ENCODE measurements around the gene PDCD10. TPM values are rescaled to one million over a fixed set of nuclear protein-coding genes. Genes with fewer than 3 reads are reported as not detected.

Gene PDCD10
- total RNA-seq, 1 donor from 2014 or later: 74.6 TPM

- DNase-seq (ENCODE audit: low spot score): no peak
- peaks cover 7% of the 10 kb centered on the region for H3K36me3 Mint-ChIP-seq (ENCODE audit: low read depth, unreplicated experiment)
- H3K4me3 Mint-ChIP-seq (ENCODE audit: unreplicated experiment): no peak overlapping the region
- TF ChIP-seq CTCF (IDR thresholded peaks at IDR 0.05; ENCODE audit: unreplicated experiment): no peak
- peaks cover 9% of the 10 kb centered on the region for H3K4me1 Mint-ChIP-seq (ENCODE audit: unreplicated experiment)
- H3K9me3 Mint-ChIP-seq (ENCODE audit: unreplicated experiment): no peaks in the 10 kb centered on the region
- no peaks in the 10 kb centered on the region for H3K27me3 Mint-ChIP-seq (ENCODE audit: unreplicated experiment)
- no peak overlapping the region for H3K27ac Mint-ChIP-seq (ENCODE audit: unreplicated experiment)
These were observed 41.5 kb upstream of the PDCD10 start for GRCh38 chr3:167776066-167776685.

- Mint-ChIP-seq H3K9me3 (ENCODE audit: unreplicated experiment) (no peaks in the 10 kb centered on the region), H3K4me1 (ENCODE audit: unreplicated experiment) (peaks cover 9% of the 10 kb centered on the region), H3K27ac (ENCODE audit: unreplicated experiment) (no peak overlapping the region), H3K4me3 (ENCODE audit: unreplicated experiment) (no peak overlapping the region), H3K36me3 (ENCODE audit: low read depth, unreplicated experiment) (peaks cover 7% of the 10 kb centered on the region), H3K27me3 (ENCODE audit: unreplicated experiment) (no peaks in the 10 kb centered on the region)
- TF ChIP-seq CTCF (IDR thresholded peaks at IDR 0.05; ENCODE audit: unreplicated experiment): no peak
- DNase-seq (ENCODE audit: low spot score): no peak
These were observed 38.9 kb upstream of the PDCD10 start for GRCh38 chr3:167773584-167773983.

DNA sequence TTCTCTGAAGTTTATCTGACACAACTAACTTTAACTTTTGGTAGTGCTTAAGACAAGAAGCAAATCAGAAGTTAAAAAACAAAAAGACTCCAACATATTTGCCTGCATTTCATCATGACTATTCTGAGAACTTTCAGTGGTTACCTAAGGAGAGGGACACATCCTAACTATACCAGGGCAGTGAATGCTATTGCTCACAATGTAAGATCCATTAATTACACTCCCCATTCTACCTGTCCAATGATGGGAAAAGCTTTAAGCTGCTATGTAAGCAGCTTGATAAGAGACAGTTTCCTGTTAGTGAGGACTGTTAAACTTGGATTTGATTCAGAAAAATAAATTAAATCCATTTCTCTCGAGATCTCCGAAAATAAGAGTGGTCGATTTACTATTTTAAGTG, 38.3 kb upstream of the PDCD10 start:
- peaks cover 9% of the 10 kb centered on the region for H3K4me1 Mint-ChIP-seq (ENCODE audit: unreplicated experiment)
- H3K27me3 Mint-ChIP-seq (ENCODE audit: unreplicated experiment): no peaks in the 10 kb centered on the region
- H3K27ac Mint-ChIP-seq (ENCODE audit: unreplicated experiment): no peak overlapping the region
- no peaks in the 10 kb centered on the region for H3K9me3 Mint-ChIP-seq (ENCODE audit: unreplicated experiment)
- no peak overlapping the region for H3K4me3 Mint-ChIP-seq (ENCODE audit: unreplicated experiment)
- TF ChIP-seq CTCF (IDR thresholded peaks at IDR 0.05; ENCODE audit: unreplicated experiment): no peak
- peaks cover 4% of the 10 kb centered on the region for H3K36me3 Mint-ChIP-seq (ENCODE audit: low read depth, unreplicated experiment)
- no peak for DNase-seq (ENCODE audit: low spot score)

DNA sequence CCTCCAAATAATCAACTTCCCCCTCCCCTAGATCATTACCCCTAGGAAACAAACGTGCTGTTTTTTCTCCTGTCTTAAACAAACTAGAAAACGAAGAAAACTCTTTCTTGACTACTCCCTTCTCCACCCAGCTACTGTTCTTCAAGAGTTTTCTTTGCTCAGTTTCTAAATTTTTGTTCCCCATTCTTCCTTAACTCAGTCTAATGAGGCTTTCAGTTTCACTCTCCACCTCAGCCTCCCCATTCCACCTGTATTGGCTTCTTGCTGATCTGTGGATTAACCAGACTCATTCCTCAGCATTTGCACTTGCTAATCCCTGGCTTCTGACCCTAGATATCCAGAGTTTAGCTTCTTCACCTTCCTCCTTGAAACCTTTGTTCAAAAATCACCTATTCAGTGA, 27.6 kb upstream of the PDCD10 start:
- no peak for DNase-seq (ENCODE audit: low spot score)
- no peaks in the 10 kb centered on the region for H3K27me3 Mint-ChIP-seq (ENCODE audit: unreplicated experiment)
- peaks cover 15% of the 10 kb centered on the region for H3K36me3 Mint-ChIP-seq (ENCODE audit: low read depth, unreplicated experiment)
- H3K27ac Mint-ChIP-seq (ENCODE audit: unreplicated experiment): no peak overlapping the region
- H3K9me3 Mint-ChIP-seq (ENCODE audit: unreplicated experiment): no peaks in the 10 kb centered on the region
- H3K4me3 Mint-ChIP-seq (ENCODE audit: unreplicated experiment): no peak overlapping the region
- TF ChIP-seq CTCF (IDR thresholded peaks at IDR 0.05; ENCODE audit: unreplicated experiment): no peak
- no peaks in the 10 kb centered on the region for H3K4me1 Mint-ChIP-seq (ENCODE audit: unreplicated experiment)

GRCh38 chr3:167761302-167761701, 26.6 kb upstream of the PDCD10 start:
- no peak for DNase-seq (ENCODE audit: low spot score)
- Mint-ChIP-seq H3K4me1 (ENCODE audit: unreplicated experiment) (no peaks in the 10 kb centered on the region), H3K9me3 (ENCODE audit: unreplicated experiment) (no peaks in the 10 kb centered on the region), H3K36me3 (ENCODE audit: low read depth, unreplicated experiment) (peaks cover 15% of the 10 kb centered on the region), H3K4me3 (ENCODE audit: unreplicated experiment) (no peak overlapping the region), H3K27ac (ENCODE audit: unreplicated experiment) (no peak overlapping the region), H3K27me3 (ENCODE audit: unreplicated experiment) (no peaks in the 10 kb centered on the region)
- TF ChIP-seq CTCF (IDR thresholded peaks at IDR 0.05; ENCODE audit: unreplicated experiment): no peak

Data from endothelial cell (in vitro differentiated cells).